Measurements from ENCODE around the gene PRKAG2.

GRCh38 chr7:151704299-151704959 is 172.5 kb downstream of the PRKAG2 start:
- no peak for TF ChIP-seq CTCF (IDR thresholded peaks at IDR 0.05; ENCODE audit: low read depth, low read length)
- TF ChIP-seq POLR2A (IDR thresholded peaks at IDR 0.05; ENCODE audit: extremely low read depth, insufficient read length), result no peak

Data from NB4 (cell line).